CD4-positive, alpha-beta T cell treated with Interleukin-2 at 100 ng/mL for 4 hours (primary cell): ENCODE results near the gene RUVBL2.

Experiments
- DNase-seq: peaks from one replicate; pipeline ENCODE4 v3.0.0-alpha.2; 2020; ENCODE audit warnings: low spot score

The RUVBL2 gene

GRCh38 chr19:48993175-48994034 lies at the start of gene RUVBL2, which contains the start of gene GYS1:
RUVBL2 (plus strand) TSS chr19:48993887; CDS start chr19:48993912, 25 bp downstream.
GYS1 (minus strand) TSS chr19:48993309; CDS start chr19:48993112, 197 bp downstream.
- peak; percentile 100 for DNase-seq

DNA sequence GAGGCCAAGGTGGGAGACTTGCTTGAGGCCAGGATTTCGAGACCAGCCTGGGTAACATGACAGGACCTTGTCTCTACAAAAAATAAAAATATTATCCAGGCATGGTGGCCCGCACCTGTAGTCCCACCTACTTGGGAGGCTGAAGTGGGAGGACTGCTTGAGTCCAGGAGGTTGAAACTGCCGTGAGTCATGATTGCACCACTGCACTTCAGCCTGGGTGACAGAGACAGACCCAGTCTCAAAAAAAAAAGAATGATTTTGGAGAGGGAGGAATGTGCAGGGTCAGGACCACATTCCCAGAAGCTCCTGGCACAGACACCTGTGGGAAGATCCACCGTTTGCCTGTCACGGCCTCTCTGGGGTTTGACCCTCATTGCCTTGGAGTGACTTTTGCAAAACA lies 48.3 kb upstream of the RUVBL2 start:
- no peak for DNase-seq

DNA sequence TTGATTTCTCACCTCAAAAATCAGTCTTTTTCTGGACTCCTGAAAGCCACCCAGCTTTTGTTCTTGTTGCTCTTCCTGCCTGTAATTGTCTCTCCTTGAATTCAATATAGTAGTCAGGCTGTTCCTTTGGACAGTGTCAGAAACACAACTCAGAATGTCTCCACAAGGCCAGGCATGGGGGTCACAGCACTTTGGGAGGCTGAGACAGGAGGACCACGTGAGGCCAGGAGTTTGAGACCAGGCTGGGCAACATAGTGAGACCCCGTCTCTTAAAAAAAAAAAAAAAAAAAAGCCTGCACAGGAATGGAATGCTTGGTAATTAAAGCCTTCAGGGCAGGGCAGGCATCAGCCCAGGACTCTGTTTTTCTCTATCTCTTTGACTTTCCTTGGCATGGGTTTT lies 47.9 kb upstream of the RUVBL2 start:
- DNase-seq = no peak

DNA sequence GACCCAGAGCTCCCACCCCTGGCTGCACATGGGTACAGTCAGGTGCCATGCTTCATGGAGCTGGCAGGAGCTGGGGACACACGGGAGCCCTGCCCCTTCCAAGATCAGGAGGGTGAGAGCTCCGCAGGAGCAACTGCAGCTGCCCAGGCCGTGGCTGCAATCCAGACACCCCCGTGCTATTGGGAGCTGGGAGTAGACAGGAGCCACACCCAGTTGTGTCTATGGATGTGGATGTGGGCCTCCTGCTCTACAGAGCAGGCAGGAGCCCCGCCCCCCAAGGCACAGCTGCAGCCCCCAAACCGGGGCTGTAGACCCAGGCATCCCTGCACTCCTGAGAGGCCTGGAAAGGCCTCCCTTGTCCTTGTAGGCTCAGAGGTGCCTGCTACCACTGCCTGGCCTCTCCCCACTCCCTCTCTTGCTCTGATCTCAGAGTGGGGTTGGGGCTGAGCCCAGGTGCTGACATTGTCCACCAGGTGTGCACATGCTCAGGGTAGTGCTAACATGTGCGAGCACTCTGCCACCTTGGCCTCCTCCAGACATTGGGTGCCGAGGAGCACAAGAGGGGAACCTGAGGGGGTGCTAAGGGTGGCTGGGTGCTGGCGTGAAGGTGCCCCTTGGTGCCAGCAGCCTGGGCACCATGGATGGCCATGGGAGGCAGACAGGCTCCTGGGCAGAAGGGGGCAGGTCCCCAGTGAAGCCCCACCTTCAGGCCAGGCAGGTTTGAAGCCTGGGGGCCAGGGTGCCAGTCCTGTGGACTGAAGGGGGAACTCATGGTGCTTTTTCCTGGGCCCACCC lies 47.0 kb upstream of the RUVBL2 start:
- no peak for DNase-seq

DNA sequence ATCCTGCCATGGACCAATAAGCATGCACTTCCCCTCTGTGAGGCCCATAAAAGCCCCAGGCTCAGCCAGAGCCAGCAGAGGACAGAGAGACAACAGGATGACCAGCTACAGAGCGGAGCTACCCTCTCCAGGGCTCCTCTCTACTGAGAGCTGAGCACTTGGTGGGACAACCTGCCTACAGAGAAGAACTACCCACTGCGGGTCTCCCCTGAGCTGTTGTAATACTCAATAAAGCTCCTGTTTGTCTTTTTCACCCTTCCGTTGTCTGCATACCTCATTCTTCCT lies 46.5 kb upstream of the RUVBL2 start:
- no peak for DNase-seq

DNA sequence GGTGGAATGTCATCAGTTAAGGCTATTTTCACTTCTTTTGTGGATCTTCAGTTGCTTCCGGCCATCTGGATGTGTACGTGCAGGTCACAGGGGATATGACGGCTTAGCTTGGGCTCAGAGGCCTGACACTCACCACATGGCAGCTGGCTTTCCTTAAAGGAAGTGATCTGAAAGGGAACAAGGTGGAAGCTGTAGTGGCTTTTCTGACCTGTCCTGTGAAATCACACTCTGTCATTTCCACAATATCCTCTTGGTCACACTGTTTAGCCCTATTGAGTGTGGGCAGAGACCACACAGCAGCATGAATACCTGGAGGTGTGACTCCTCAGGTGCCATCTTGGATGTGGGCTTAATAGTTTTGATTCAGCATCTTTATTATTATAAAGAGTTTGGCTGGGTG lies 43.5 kb upstream of the RUVBL2 start:
- DNase-seq = no peak

- no peak for DNase-seq
Observed at GRCh38 chr19:48950830-48951519, 42.7 kb upstream of the RUVBL2 start.

GRCh38 chr19:48953141-48953540 lies 40.5 kb upstream of the RUVBL2 start:
- DNase-seq = no peak

GRCh38 chr19:48953990-48954594 lies 39.6 kb upstream of the RUVBL2 start:
- DNase-seq = no peak

DNA sequence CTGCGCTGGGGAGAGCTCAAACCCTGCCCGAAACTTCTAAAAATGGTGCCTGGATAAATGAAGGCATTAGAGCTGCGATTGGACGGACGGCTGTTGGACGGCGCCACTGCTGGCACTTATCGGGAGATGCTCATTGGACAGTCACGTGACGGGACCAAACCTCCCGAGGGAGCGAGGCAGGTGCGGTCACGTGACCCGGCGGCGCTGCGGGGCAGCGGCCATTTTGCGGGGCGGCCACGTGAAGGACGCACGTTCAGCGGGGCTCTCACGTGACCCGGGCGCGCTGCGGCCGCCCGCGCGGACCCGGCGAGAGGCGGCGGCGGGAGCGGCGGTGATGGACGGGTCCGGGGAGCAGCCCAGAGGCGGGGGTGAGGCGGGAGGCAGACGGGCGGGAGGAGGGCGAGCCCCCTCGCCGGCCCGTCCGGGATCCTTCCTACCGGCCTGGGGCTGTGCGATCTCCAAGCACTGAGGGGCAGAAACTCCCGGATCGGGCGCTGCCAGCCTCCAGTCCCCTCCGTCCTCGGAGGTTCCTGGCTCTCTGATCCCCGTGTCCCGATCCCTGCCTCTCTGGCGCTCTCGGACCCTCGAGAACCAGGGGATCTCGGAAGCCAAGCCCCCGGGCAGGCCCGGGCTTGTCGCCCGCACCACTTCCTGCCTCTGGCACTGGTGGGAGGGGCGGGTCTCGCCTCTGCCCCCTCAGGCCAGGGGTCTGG lies 38.9 kb upstream of the RUVBL2 start, which contains the start of gene BAX:
Gene BAX (plus strand): TSS at position 281 of the 713 bp plus-strand sequence. CDS start 54 bp downstream, at position 335.
- DNase-seq = peak; percentile 88

GRCh38 chr19:48955308-48955958 lies 38.3 kb upstream of the RUVBL2 start:
- no peak for DNase-seq

DNA sequence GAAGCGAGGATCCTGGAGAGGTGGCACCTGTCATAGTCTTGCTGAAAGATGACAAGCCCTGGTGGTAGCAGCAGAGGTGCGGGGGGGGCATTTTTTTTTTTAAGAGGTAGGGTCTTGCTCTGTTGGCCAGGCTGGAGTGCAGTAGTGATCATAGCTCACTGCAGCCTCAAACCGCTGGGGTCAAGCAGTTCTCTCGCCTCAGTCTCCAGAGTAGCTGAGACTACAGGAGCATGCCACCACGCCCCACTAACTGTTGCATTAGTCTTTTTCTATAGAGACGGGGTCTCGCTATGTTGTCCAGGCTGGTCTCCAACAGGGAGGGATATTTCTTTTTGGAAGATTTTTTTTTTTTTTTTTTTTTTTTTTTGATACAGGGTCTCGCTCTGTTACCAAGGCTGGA lies 35.7 kb upstream of the RUVBL2 start:
- no peak for DNase-seq

GRCh38 chr19:48959341-48960239 lies 34.1 kb upstream of the RUVBL2 start:
- no peak for DNase-seq

DNA sequence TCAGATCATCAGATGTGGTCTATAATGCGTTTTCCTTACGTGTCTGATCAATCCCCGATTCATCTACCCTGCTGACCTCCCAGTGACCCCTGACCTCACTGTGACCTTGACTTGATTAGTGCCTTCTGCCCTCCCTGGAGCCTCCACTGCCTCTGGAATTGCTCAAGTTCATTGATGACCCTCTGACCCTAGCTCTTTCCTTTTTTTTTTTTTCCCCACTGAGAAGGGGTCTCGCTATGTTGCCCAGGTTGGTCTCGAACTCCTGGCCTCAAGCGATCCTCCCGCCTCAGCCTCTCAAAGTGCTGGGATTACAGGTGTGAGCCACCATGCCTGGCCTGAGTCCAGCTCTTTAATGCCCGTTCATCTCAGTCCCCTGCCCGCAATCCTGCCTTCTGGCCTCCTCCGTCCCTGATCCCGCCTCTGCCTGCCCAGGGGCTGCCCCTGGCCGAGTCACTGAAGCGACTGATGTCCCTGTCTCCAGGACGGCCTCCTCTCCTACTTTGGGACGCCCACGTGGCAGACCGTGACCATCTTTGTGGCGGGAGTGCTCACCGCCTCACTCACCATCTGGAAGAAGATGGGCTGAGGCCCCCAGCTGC lies 32.5 kb upstream of the RUVBL2 start:
- no peak for DNase-seq

- DNase-seq = no peak
Observed at GRCh38 chr19:48961673-48962028, 32.0 kb upstream of the RUVBL2 start.

- peak; percentile 44 for DNase-seq
Observed at GRCh38 chr19:48962029-48962848, 31.4 kb upstream of the RUVBL2 start.

- no peak for DNase-seq
Observed at GRCh38 chr19:48962849-48963165, 30.9 kb upstream of the RUVBL2 start.

DNA sequence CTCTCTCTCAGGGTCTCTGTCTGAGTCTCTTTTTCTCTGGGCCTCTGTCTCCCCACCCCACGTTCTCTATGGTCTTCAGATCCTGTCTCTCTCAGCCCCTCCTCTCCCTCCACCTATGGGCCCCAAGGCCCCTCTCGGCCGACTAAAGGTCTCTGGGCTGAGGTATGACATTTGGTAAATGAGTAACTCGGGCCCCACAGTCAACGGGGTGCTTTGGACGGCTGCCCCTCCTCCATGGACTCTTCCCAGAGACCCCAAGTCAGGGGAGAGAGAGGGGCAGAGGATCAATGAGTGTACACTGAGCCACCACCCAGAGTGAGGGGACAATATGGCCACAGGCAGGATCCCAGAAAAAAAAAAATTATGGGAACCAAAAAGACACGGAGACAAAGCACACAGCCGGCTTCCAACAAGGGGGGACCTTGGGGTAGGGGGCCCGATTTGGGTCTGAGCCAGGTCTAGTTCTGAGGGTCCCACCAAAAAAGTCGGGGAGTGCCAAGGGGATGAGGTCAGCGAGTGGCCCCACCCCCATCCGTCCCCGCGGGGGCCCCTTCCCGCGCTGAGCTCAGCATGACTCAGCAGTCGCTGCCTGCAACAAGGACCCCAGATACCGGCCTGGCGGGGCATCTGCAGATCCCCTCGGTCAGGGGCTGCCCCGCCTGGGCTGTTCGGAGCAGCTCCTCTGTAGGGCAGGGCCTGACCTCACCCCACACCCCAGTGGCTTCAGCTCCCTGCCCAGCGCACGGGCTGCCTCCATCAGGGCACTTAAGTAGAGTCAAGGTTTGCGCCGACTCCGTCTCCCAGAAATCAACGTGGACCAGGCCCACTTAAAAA lies 30.1 kb upstream of the RUVBL2 start:
- DNase-seq = peak; percentile 60
